Measurements from ENCODE around the gene KCNE3. TPM values are rescaled to one million over a fixed set of nuclear protein-coding genes. Genes with fewer than 3 reads are reported as not detected.

The KCNE3 gene
- total and polyA plus RNA-seq, 11 donors: 1.3 to 9.5 (median 2.3) TPM

DNA sequence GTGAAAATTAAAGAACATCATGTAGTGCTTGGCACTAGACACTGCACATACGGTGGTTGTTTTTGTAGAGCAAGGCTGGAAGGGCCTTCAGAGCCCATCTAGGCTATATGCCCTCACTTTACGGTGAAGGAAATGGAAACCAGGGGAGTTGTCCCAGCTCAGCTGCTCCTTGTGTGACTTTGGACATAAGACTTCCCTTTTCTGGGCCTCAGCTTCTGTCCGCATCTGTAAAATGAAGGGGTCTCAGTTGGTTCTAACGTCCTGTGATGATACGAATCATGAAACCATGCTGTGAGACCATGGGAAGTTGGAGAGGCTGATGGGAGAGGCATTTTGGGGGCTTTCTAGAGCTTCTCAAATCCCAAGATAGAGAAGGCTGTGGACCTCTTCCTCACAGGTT, 4.7 kb downstream of the KCNE3 start:
- peaks cover 0 to 3% (median 0%) of the 10 kb centered on the region in 9 donors for H3K27me3 ChIP-seq
- WGBS, 4 donors: 76 to 86% (median 80%) methylated on average over 5 of the region's 5 CpGs
- intact Hi-C loops (cut with DNase I): no loop called here
- peak overlapping the region in 2 of 12 donors; percentile 46 to 56 for H3K4me3 ChIP-seq
- H3K36me3 ChIP-seq: peaks cover 0 to 4% (median 0%) of the 10 kb centered on the region in 9 donors
- no peaks in the 10 kb centered on the region for H3K9me3 ChIP-seq
- no peak for DNase-seq
- TF ChIP-seq, protein P1, sequence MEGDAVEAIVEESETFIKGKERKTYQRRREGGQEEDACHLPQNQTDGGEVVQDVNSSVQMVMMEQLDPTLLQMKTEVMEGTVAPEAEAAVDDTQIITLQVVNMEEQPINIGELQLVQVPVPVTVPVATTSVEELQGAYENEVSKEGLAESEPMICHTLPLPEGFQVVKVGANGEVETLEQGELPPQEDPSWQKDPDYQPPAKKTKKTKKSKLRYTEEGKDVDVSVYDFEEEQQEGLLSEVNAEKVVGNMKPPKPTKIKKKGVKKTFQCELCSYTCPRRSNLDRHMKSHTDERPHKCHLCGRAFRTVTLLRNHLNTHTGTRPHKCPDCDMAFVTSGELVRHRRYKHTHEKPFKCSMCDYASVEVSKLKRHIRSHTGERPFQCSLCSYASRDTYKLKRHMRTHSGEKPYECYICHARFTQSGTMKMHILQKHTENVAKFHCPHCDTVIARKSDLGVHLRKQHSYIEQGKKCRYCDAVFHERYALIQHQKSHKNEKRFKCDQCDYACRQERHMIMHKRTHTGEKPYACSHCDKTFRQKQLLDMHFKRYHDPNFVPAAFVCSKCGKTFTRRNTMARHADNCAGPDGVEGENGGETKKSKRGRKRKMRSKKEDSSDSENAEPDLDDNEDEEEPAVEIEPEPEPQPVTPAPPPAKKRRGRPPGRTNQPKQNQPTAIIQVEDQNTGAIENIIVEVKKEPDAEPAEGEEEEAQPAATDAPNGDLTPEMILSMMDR (IDR thresholded peaks at IDR 0.05): no peak
- TF ChIP-seq POLR2A (IDR thresholded peaks at IDR 0.05): no peak
- H3K4me1 ChIP-seq: peaks cover 0 to 39% (median 9%) of the 10 kb centered on the region in 12 donors
- peak overlapping the region in 8 of 12 donors; percentile 11 to 93 (median 59) for H3K27ac ChIP-seq
- no peak for ATAC-seq

DNA sequence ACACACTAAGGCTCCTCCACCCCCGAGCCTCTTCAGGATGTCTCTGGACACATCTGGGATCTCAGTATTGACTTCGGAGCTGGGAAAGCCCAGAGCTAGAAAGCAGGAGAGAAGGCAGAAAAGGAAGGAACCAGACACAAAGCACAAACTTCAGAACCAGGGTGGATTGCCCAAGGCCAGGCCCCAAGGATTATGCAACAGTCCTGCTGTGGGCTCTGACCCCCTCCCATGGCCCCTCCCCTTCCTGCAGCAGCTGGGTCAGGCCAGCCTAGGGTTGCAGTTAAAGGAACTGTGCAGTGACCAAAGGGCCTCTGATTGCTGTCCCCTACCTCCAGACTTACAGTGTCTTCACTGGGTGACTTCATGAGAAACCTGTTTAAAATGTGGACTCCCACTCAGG, 5.3 kb downstream of the KCNE3 start:
- H3K27ac ChIP-seq: peak overlapping the region in 11 of 12 donors; percentile 24 to 93 (median 59)
- peaks cover 0 to 11% (median 0%) of the 10 kb centered on the region in 9 donors for H3K36me3 ChIP-seq
- H3K4me3 ChIP-seq: peak overlapping the region in 10 of 12 donors; percentile 15 to 56 (median 34)
- H3K9me3 ChIP-seq: no peaks in the 10 kb centered on the region
- no peaks in the 10 kb centered on the region for H3K27me3 ChIP-seq
- DNase-seq (peak; percentile 76 to 87 (median 81)), ATAC-seq (peak; percentile 88 to 95 (median 94))
- TF ChIP-seq POLR2A (IDR thresholded peaks at IDR 0.05): peak in 1 of 2 donors; percentile 17
- TF ChIP-seq, protein P1 (IDR thresholded peaks at IDR 0.05): no peak
- intact Hi-C loops (cut with DNase I): no loop called here
- 51 to 56% (median 53%) methylated on average over 2 of the region's 2 CpGs for WGBS, 4 donors
- peaks cover 0 to 34% (median 8%) of the 10 kb centered on the region in 12 donors for H3K4me1 ChIP-seq

DNA sequence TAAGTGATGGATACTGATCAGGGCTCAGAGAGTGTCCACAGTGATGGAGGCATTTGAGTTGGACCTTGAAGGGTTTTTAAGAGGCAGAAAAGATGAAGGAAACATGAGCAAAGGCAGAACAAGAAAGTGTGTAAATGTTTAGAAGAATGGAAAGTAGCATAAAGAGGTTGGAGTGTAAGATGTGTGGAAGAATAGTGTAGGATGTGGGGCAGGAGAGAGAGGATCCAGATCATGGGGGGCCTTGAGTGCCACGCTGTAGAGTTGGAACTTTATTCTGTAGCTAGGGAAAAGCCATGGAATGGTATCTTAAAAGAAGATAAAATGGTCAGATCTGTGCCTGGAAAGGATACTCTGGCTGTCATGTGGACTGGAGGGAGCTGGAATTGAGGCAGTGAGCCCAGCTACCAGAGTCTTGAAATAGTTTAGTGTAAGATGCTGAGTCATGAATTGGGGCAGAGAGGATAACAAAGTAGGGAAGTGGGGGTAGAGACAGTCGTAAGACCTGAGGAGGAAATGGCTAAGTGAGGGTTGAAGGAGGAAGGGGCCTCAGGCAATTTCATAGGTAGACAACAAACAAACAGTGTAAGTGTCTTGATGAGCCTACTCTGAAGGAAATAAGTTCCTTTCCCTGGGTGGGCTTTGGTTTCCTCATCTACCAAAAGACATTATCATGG, 6.7 kb downstream of the KCNE3 start:
- Histone ChIP-seq H3K36me3 (peaks cover 0 to 15% (median 0%) of the 10 kb centered on the region in 9 donors), H3K4me3 (peak overlapping the region in 5 of 12 donors; percentile 21 to 56 (median 44)), H3K27me3 (no peaks in the 10 kb centered on the region), H3K9me3 (no peaks in the 10 kb centered on the region), H3K27ac (peak overlapping the region in 7 of 12 donors; percentile 25 to 93 (median 74)), H3K4me1 (peaks cover 0 to 20% (median 6%) of the 10 kb centered on the region in 12 donors)
- intact Hi-C loops (cut with DNase I): no loop called here
- TF ChIP-seq, protein P1 (IDR thresholded peaks at IDR 0.05): no peak
- TF ChIP-seq POLR2A (IDR thresholded peaks at IDR 0.05): no peak
- no peak for DNase-seq
- peak in 3 of 4 donors; percentile 48 to 71 (median 60) for ATAC-seq
- 63 to 71% (median 68%) methylated on average over 2 of the region's 2 CpGs for WGBS, 4 donors

DNA sequence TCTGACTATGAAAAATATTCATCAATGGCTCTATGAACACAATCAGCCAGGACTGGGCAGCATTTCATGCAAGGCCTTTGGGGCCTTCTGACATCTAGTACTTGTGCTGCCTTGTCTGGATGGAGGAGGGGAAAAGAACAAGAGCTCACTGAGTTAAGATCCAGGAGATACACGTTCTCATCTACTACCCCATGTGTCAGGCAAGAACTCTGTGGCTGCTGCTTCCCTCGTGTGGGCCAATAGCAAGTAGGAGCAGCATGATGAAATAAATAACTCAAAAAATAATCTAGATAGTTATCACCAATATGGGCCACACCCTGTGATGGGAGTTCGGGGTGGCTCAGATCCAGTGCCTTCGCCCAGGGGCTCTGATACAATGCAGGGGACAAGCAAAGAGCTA, 7.3 kb downstream of the KCNE3 start:
- Histone ChIP-seq H3K27me3 (no peaks in the 10 kb centered on the region), H3K4me3 (peak overlapping the region in 3 of 12 donors; percentile 21 to 56 (median 43)), H3K9me3 (no peaks in the 10 kb centered on the region), H3K36me3 (peaks cover 0 to 15% (median 0%) of the 10 kb centered on the region in 9 donors), H3K27ac (peak overlapping the region in 3 of 12 donors; percentile 45 to 93 (median 80)), H3K4me1 (peaks cover 0 to 20% (median 6%) of the 10 kb centered on the region in 12 donors)
- no peak for DNase-seq
- ATAC-seq: no peak
- TF ChIP-seq, protein P1 (IDR thresholded peaks at IDR 0.05): no peak
- no peak for TF ChIP-seq POLR2A (IDR thresholded peaks at IDR 0.05)
- intact Hi-C loops (cut with DNase I): no loop called here
- 81 to 86% (median 86%) methylated on average over 4 of the region's 4 CpGs for WGBS, 4 donors
